H9 (cell line): ENCODE data around the gene SLC25A24. TPM values are rescaled to one million over a fixed set of nuclear protein-coding genes. Genes with fewer than 3 reads are reported as not detected.

Experiments
- DNase-seq: peaks from one replicate; pipeline ENCODE4 v3.0.0-alpha.2; 2017
- H2AFZ ChIP-seq: one replicate; pipeline ENCODE4 v1.6.1; 2013; ENCODE audit warnings: mild to moderate bottlenecking, low read length, control low read depth, moderate library complexity
- H2AK5ac ChIP-seq: 2 replicates; pipeline ENCODE4 v1.6.1; 2013; ENCODE audit warnings: low read length, control low read depth, mixed read lengths; ENCODE audit not compliant: insufficient read length
- H2BK120ac ChIP-seq: one replicate; pipeline ENCODE4 v1.6.1; 2013; ENCODE audit warnings: low read depth, mild to moderate bottlenecking, low read length, control low read depth, inconsistent platforms; ENCODE audit not compliant: poor library complexity, severe bottlenecking
- H2BK12ac ChIP-seq: 2 replicates; pipeline ENCODE4 v1.6.1; 2013; ENCODE audit warnings: low read length, control low read depth, mixed read lengths, low read depth; ENCODE audit not compliant: insufficient read length
- H2BK15ac ChIP-seq: 2 replicates; pipeline ENCODE4 v1.6.1; 2013; ENCODE audit warnings: low read depth, low read length, control low read depth
- H2BK20ac ChIP-seq: one replicate; pipeline ENCODE4 v1.6.1; 2013; ENCODE audit warnings: low read depth, mild to moderate bottlenecking, low read length, control low read depth, inconsistent platforms; ENCODE audit not compliant: poor library complexity, severe bottlenecking
- H2BK5ac ChIP-seq: 2 replicates; pipeline ENCODE4 v1.6.1; 2013; ENCODE audit warnings: low read length, control low read depth, mixed read lengths; ENCODE audit not compliant: insufficient read length
- H3K14ac ChIP-seq: 2 replicates; pipeline ENCODE4 v1.6.1; 2013; ENCODE audit warnings: low read length, control low read depth; ENCODE audit not compliant: insufficient read depth
- H3K18ac ChIP-seq: 2 replicates; pipeline ENCODE4 v1.6.1; 2013; ENCODE audit warnings: low read depth, mild to moderate bottlenecking, mixed read lengths, low read length, control low read depth; ENCODE audit not compliant: insufficient read length
- H3K23ac ChIP-seq: 2 replicates; pipeline ENCODE4 v1.6.1; 2013; ENCODE audit warnings: low read length, control low read depth, mixed read lengths, low read depth; ENCODE audit not compliant: insufficient read length
- H3K23me2 ChIP-seq: 2 replicates; pipeline ENCODE4 v1.6.1; 2013; ENCODE audit warnings: low read depth, mild to moderate bottlenecking, mixed read lengths, low read length, control low read depth; ENCODE audit not compliant: insufficient read length, poor library complexity, severe bottlenecking
- H3K27ac ChIP-seq: 2 replicates; pipeline ENCODE4 v1.5.1; 2013; ENCODE audit warnings: low read length, control low read depth, mixed read lengths, low read depth; ENCODE audit not compliant: insufficient read length
- H3K27me3 ChIP-seq: 2 replicates; pipeline ENCODE4 v1.6.1; 2013; ENCODE audit warnings: low read length, control low read depth, inconsistent platforms; ENCODE audit not compliant: insufficient read depth
- H3K4ac ChIP-seq: 2 replicates; pipeline ENCODE4 v1.6.1; 2013; ENCODE audit warnings: low read depth, mild to moderate bottlenecking, control low read depth, inconsistent platforms, low read length, moderate library complexity
- H3K4me1 ChIP-seq: 2 replicates; pipeline ENCODE4 v1.6.1; 2013; ENCODE audit warnings: low read length, control low read depth, inconsistent platforms; ENCODE audit not compliant: insufficient read depth
- H3K4me2 ChIP-seq: 2 replicates; pipeline ENCODE4 v1.6.1; 2013; ENCODE audit warnings: low read length, control low read depth, mixed read lengths; ENCODE audit not compliant: insufficient read length, insufficient read depth
- H3K56ac ChIP-seq: 2 replicates; pipeline ENCODE4 v1.6.1; 2013; ENCODE audit warnings: low read depth, mild to moderate bottlenecking, mixed read lengths, low read length, control low read depth; ENCODE audit not compliant: insufficient read length
- H3K79me1 ChIP-seq: 2 replicates; pipeline ENCODE4 v1.6.1; 2013; ENCODE audit warnings: low read depth, mild to moderate bottlenecking, moderate library complexity, low read length, control low read depth, inconsistent platforms; ENCODE audit not compliant: insufficient read depth, poor library complexity, severe bottlenecking
- H3K79me2 ChIP-seq: 2 replicates; pipeline ENCODE4 v1.6.1; 2013; ENCODE audit warnings: low read length, control low read depth, inconsistent platforms; ENCODE audit not compliant: insufficient read depth
- H3K9ac ChIP-seq: 2 replicates; pipeline ENCODE4 v1.6.1; 2013; ENCODE audit warnings: low read length, control low read depth, mixed read lengths; ENCODE audit not compliant: insufficient read length; ENCODE audit errors: extremely low read depth
- H3K9me3 ChIP-seq: one replicate; pipeline ENCODE4 v1.6.1; 2013; ENCODE audit warnings: low read depth, low read length, inconsistent platforms; ENCODE audit not compliant: control insufficient read depth
- H3T11ph ChIP-seq: one replicate; pipeline ENCODE4 v1.6.1; 2013; ENCODE audit warnings: mild to moderate bottlenecking, low read length, control low read depth, inconsistent platforms
- H4K20me1 ChIP-seq: one replicate; pipeline ENCODE4 v1.6.1; 2013; ENCODE audit not compliant: control insufficient read depth, insufficient read length, insufficient read depth
- H4K5ac ChIP-seq: 2 replicates; pipeline ENCODE4 v1.6.1; 2013; ENCODE audit warnings: low read depth, mild to moderate bottlenecking, mixed read lengths, low read length, control low read depth; ENCODE audit not compliant: insufficient read length
- H4K8ac ChIP-seq: replicated peaks from 2 replicates; pipeline ENCODE4 v1.6.1; 2013; ENCODE audit warnings: low read length, control low read depth, mixed read lengths, low read depth; ENCODE audit not compliant: insufficient read length
- H4K91ac ChIP-seq: 2 replicates; pipeline ENCODE4 v1.6.1; 2013; ENCODE audit warnings: low read depth, mild to moderate bottlenecking, moderate library complexity, mixed read lengths, low read length, control low read depth; ENCODE audit not compliant: insufficient read length
- H3K27ac Mint-ChIP-seq, 3 experiments: 2 replicates in 2 of 3; 3 replicates in 1 of 3; pipeline ENCODE4 v1.8.0; 2020 to 2021; ENCODE audit warnings: mixed read lengths in 3 of 3, mild to moderate bottlenecking in 1 of 3, moderate library complexity in 1 of 3
- H3K27me3 Mint-ChIP-seq: 2 replicates; pipeline ENCODE4 v1.8.0; 2021; ENCODE audit warnings: low read depth, mild to moderate bottlenecking, moderate library complexity, mixed read lengths
- H3K36me3 Mint-ChIP-seq, 3 experiments: 2 replicates in 2 of 3; 3 replicates in 1 of 3; pipeline ENCODE4 v1.8.0; 2020 to 2021; ENCODE audit warnings: low read depth in 3 of 3, mixed read lengths in 3 of 3; ENCODE audit not compliant: insufficient read depth in 1 of 3
- H3K4me1 Mint-ChIP-seq, 2 experiments: 2 replicates each; pipeline ENCODE4 v1.8.0; 2020; ENCODE audit warnings: mixed read lengths in 2 of 2
- H3K4me3 Mint-ChIP-seq, 2 experiments: 2 replicates in 1 of 2; 3 replicates in 1 of 2; pipeline ENCODE4 v1.8.0; 2020 to 2021; ENCODE audit warnings: mild to moderate bottlenecking in 2 of 2, mixed read lengths in 2 of 2, moderate library complexity in 1 of 2
- H3K9me3 Mint-ChIP-seq, 2 experiments: 2 replicates in 1 of 2; 3 replicates in 1 of 2; pipeline ENCODE4 v1.8.0; 2020; ENCODE audit warnings: mild to moderate bottlenecking in 2 of 2, mixed read lengths in 2 of 2, moderate library complexity in 1 of 2
- CTCF ChIP-seq: fragments of 200-600 bp; sonication (generic); conservative IDR thresholded peaks from 3 replicates; pipeline ENCODE4 v1.8.0; 2021; ENCODE audit warnings: antibody characterized with exemption, mild to moderate bottlenecking
- total RNA-seq: library from RNA; stranded (reverse); gene quantifications from 2 replicates; pipeline ENCODE4 v1.2.1, GENCODE V29; 2021

SLC25A24 gene
- total RNA-seq, 1 experiment from 2014 or later: 35.1 TPM

- H3K23me2 ChIP-seq: no peaks in the 10 kb centered on the region
- H2BK5ac ChIP-seq: no peak overlapping the region
- H3K18ac ChIP-seq: no peak overlapping the region
- no peaks in the 10 kb centered on the region for H3K4me1 Mint-ChIP-seq
- no peaks in the 10 kb centered on the region for H3K79me1 ChIP-seq
- no peaks in the 10 kb centered on the region for H3K4me1 ChIP-seq
- H3K9ac ChIP-seq: no peak overlapping the region
- no peak for DNase-seq
- H3K4me2 ChIP-seq: no peak overlapping the region
- H2BK12ac ChIP-seq: no peak overlapping the region
- no peaks in the 10 kb centered on the region for H3K27me3 Mint-ChIP-seq
- H3K36me3 Mint-ChIP-seq: peaks cover 0 to 5% (median 0%) of the 10 kb centered on the region in 3 experiments; a peak in 1 of 7 replicates
- no peak overlapping the region for H3K27ac ChIP-seq
- no peak overlapping the region for H3K27ac Mint-ChIP-seq
- H3K56ac ChIP-seq: no peak overlapping the region
- no peak overlapping the region for H2AK5ac ChIP-seq
- H4K20me1 ChIP-seq: no peaks in the 10 kb centered on the region
- H3K4ac ChIP-seq: no peak overlapping the region
- H3K14ac ChIP-seq: no peak overlapping the region
- H3K23ac ChIP-seq: no peak overlapping the region
- H3K9me3 Mint-ChIP-seq: peaks cover 5 to 6% of the 10 kb centered on the region in 2 experiments; a peak in 3 of 5 replicates
- H2BK20ac ChIP-seq: no peak overlapping the region
- no peaks in the 10 kb centered on the region for H3K27me3 ChIP-seq
- H3K79me2 ChIP-seq: no peaks in the 10 kb centered on the region
- no peak overlapping the region for H4K91ac ChIP-seq
- no peak overlapping the region for H2BK120ac ChIP-seq
- H3K9me3 ChIP-seq: no peaks in the 10 kb centered on the region
- no peak overlapping the region for H4K8ac ChIP-seq
- H3T11ph ChIP-seq: no peak overlapping the region
- H4K5ac ChIP-seq: no peak overlapping the region
- H3K4me3 Mint-ChIP-seq: no peak overlapping the region
- no peak for TF ChIP-seq CTCF
- no peak overlapping the region for H2AFZ ChIP-seq
- H2BK15ac ChIP-seq: no peak overlapping the region
These were observed 92.0 kb downstream of the SLC25A24 start for GRCh38 chr1:108108119-108108518.
